Spleen (tissue), 11 donors: Measurements from ENCODE around the gene C19orf53. TPM values are rescaled to one million over a fixed set of nuclear protein-coding genes. Genes with fewer than 3 reads are reported as not detected.

ENCODE experiments used
- DNase-seq: peaks from one replicate; pipeline ENCODE4 v3.0.0-alpha.2; 2020
- H3K27ac ChIP-seq, 8 donors: fragments of 200-600 bp; sonication (generic) in 7 of 8; 1 replicate in 4 of 8; 2 replicates in 4 of 8; pipeline versions ENCODE4 v1.5.0 to v1.8.0; 2016 to 2021; ENCODE audit warnings: inconsistent platforms in 4 of 8, mild to moderate bottlenecking in 4 of 8, moderate library complexity in 1 of 8
- H3K27me3 ChIP-seq, 7 donors: fragments of 200-600 bp; sonication (generic) in 6 of 7; replicated peaks in 1 of 7; 1 replicate in 4 of 7; 2 replicates in 3 of 7; pipeline versions ENCODE4 v1.5.0 to v1.8.0; 2016 to 2021; ENCODE audit warnings: inconsistent platforms in 3 of 7, mild to moderate bottlenecking in 1 of 7
- H3K36me3 ChIP-seq, 6 donors: fragments of 200-600 bp; sonication (generic) in 5 of 6; 1 replicate in 4 of 6; 2 replicates in 2 of 6; pipeline versions ENCODE4 v1.5.0 to v1.8.0; 2016 to 2021; ENCODE audit warnings: inconsistent platforms in 2 of 6
- H3K4me1 ChIP-seq, 6 donors: fragments of 200-600 bp; sonication (generic) in 5 of 6; 1 replicate in 3 of 6; 2 replicates in 3 of 6; pipeline versions ENCODE4 v1.5.0 to v1.8.0; 2016 to 2021; ENCODE audit warnings: inconsistent platforms in 3 of 6
- H3K4me3 ChIP-seq, 8 donors: fragments of 200-600 bp; sonication (generic) in 7 of 8; 1 replicate in 4 of 8; 2 replicates in 4 of 8; pipeline versions ENCODE4 v1.5.0 to v1.8.0; 2016 to 2021; ENCODE audit warnings: inconsistent platforms in 4 of 8, mild to moderate bottlenecking in 4 of 8, moderate library complexity in 2 of 8
- H3K9me3 ChIP-seq, 8 donors: fragments of 200-600 bp; sonication (generic) in 7 of 8; 1 replicate in 4 of 8; 2 replicates in 4 of 8; pipeline versions ENCODE4 v1.5.0 to v1.8.0; 2016 to 2021; ENCODE audit warnings: inconsistent platforms in 4 of 8
- POLR2A ChIP-seq, 3 donors: fragments of 450-650 bp; IDR thresholded peaks; one replicate each; pipeline ENCODE4 v1.5.1; 2017; ENCODE audit warnings: antibody characterized with exemption in 3 of 3, mild to moderate bottlenecking in 1 of 3
- POLR2AphosphoS5 ChIP-seq, 3 donors: sonication (generic); formaldehyde crosslinking; IDR thresholded peaks; one replicate each; pipeline ENCODE4 v1.5.1; 2017; ENCODE audit warnings: antibody characterized with exemption in 3 of 3
- WGBS, 5 donors: extraction: QIAGEN DNeasy Blood & Tissue Kit in 3 of 5; methylation state at CpG; one replicate each; pipeline versions ENCODE4 v1.1.5 to v1.1.7; 2013 to 2018; 5-methylcytosine and 5-hydroxymethylcytosine counted together
- intact Hi-C: fragments of 100-400 bp; cut with DNase I; formaldehyde crosslinking; loops from one replicate; pipeline ENCODE4 v1.15.0; 2023; ENCODE audit warnings: low total_unique reads
- polyA plus RNA-seq, 3 donors: library from polyadenylated mRNA; stranded (reverse); fragments of 200-250 nt; gene quantifications; one replicate each; pipeline ENCODE4 v1.2.1, GENCODE V29; 2013
- total RNA-seq, 7 donors: library from RNA; depleted of rRNA in 3 of 7; stranded (reverse); fragments of >200 nt in 3 of 7; fragmentation: NEBNext Ultra II Directional in 4 of 7; extraction: Animal tissue kit (Norgen Biotek cat#: 25700) in 4 of 7; gene quantifications; one replicate each; pipeline versions ENCODE4 v1.1.0 to v1.2.1, GENCODE V29; 2016 to 2021
- TF ChIP-seq, protein P1 (sequence below), 11 experiments: fragments of 200-600 bp in 7 of 11; fragments of 450-650 bp in 4 of 11; sonication (generic) in 4 of 11; IDR thresholded peaks in 8 of 11; conservative IDR thresholded peaks in 3 of 11; 1 replicate in 7 of 11; 2 replicates in 4 of 11; pipeline versions ENCODE4 v1.4.0 to v1.8.0; 2016 to 2021; ENCODE audit warnings: antibody characterized with exemption in 11 of 11, inconsistent platforms in 4 of 11, mild to moderate bottlenecking in 1 of 11
- donor health status: healthy with polysubstance abuse.
- donor health status: DM: no; HTN: no; CAD: no; lungs with moderate emphysema.
- donor health status: DM: no; HTN: no; CAD: no.
- donor health status: Bipolar disorder and iron deficiency.
- donor health status: healthy.
- donor health status: DM: no; HTN: no; CAD: no.
- donor health status: DM: yes; HTN: yes; CAD: no.

The C19orf53 gene
- total and polyA plus RNA-seq, 10 donors = 39.6 to 190 (median 107) TPM

DNA sequence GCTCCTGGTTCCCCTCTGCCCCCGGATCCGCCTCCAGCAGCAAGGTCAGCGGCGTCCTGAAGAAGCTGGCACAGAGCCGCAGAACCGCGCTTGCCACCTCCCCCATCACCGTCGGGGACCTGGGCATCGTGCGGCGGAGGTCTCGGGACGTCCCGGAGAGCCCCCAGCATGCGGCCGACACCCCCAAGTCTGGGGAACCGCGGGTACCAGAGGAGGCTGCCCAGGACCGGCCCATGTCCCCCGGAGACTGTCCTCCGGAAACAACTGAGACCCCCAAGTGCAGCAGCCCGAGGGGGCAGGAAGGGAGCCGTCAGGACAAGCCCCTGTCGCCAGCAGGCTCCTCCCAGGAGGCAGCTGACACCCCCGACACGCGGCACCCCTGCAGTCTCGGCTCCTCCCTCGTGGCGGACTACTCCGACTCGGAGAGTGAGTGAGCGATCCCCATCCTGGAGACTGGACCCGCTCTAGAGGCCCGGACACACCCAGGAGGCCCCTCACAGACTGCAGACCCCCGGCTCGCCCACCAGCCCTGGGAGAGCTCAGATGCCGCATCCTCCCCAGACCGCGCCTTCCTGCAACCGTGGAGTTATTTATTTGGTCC, 11.5 kb upstream of the C19orf53 start:
- no peaks in the 10 kb centered on the region for H3K27me3 ChIP-seq
- H3K27ac ChIP-seq = no peak overlapping the region
- WGBS, 5 donors = 90 to 94% (median 91%) methylated on average over 28 to 42 of the region's 42 CpGs
- intact Hi-C loops = no loop called here
- TF ChIP-seq POLR2A (IDR thresholded peaks at IDR 0.05) (no peak), POLR2AphosphoS5 (IDR thresholded peaks at IDR 0.05) (peak in 1 of 3 donors; percentile 47)
- TF ChIP-seq, protein P1, sequence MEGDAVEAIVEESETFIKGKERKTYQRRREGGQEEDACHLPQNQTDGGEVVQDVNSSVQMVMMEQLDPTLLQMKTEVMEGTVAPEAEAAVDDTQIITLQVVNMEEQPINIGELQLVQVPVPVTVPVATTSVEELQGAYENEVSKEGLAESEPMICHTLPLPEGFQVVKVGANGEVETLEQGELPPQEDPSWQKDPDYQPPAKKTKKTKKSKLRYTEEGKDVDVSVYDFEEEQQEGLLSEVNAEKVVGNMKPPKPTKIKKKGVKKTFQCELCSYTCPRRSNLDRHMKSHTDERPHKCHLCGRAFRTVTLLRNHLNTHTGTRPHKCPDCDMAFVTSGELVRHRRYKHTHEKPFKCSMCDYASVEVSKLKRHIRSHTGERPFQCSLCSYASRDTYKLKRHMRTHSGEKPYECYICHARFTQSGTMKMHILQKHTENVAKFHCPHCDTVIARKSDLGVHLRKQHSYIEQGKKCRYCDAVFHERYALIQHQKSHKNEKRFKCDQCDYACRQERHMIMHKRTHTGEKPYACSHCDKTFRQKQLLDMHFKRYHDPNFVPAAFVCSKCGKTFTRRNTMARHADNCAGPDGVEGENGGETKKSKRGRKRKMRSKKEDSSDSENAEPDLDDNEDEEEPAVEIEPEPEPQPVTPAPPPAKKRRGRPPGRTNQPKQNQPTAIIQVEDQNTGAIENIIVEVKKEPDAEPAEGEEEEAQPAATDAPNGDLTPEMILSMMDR (IDR thresholded peaks at IDR 0.05 in 8 of 11, conservative IDR thresholded peaks at IDR 0.05 in 3 of 11) = no peak
- no peak overlapping the region for H3K4me3 ChIP-seq
- H3K9me3 ChIP-seq = no peaks in the 10 kb centered on the region
- H3K36me3 ChIP-seq = peaks cover 3 to 68% (median 53%) of the 10 kb centered on the region in 6 donors
- peaks cover 5 to 33% (median 23%) of the 10 kb centered on the region in 6 donors for H3K4me1 ChIP-seq
- DNase-seq = no peak

DNA sequence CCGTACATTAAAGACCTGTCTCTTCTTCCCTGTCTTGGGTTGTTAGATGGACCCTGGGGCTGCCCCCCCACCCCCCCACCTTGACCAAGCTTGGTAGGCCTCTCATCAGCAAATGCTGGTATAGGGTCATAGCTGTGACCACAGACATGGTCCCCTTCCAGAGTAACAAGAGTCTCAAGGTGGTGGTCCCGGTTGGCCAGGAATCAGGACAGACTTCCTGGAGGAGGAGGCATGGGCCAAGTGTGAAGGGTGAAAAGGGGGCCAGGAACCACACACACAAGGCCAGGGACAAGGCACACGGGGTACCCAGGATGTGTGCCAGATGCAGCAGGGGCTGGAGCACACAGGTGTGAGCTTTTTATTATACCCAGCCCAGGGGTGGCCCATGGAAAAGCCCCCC, 11.0 kb upstream of the C19orf53 start:
- DNase-seq = no peak
- H3K27ac ChIP-seq = no peak overlapping the region

DNA sequence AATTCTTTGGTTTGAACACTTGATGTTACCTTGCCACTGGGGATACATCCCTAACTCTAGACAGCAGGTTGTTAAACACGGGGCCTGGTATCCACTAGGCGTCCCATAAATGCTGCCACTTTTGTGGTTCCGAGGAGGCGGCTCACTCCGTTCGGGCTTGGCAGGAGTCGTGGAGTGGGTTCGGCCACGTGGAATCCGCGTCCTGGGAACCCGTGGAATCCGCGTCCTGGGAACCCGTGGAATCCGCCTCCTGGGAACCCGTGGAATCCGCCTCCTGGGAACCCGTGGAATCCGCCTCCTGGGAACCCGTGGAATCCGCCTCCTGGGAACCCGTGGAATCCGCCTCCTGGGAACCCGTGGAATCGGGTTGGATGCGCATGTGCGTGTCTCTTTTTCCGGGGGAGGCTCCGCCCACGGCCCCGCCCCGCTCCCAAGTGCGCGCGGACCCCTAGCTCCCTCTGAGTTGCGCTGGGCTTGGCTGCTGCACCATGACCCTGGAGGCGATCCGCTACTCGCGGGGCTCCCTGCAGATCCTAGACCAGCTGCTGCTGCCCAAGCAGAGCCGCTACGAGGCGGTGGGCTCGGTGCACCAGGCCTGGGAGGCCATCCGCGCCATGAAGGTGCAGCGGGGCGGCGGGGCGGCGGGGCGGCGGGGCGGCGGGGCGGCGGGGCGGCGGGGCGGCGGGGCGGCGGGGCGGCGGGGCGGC, 10.0 kb upstream of the C19orf53 start, which contains the start of gene MRI1:
Gene MRI1 (plus strand): TSS at position 422 of the 707 bp plus-strand sequence. CDS start 67 bp downstream, at position 489.
- TF ChIP-seq, protein P1 (IDR thresholded peaks at IDR 0.05 in 8 of 11, conservative IDR thresholded peaks at IDR 0.05 in 3 of 11) = no peak
- TF ChIP-seq POLR2AphosphoS5 (IDR thresholded peaks at IDR 0.05) = peak; percentile 80 to 89 (median 88)
- Histone ChIP-seq H3K36me3 (peaks cover 0 to 68% (median 50%) of the 10 kb centered on the region in 6 donors), H3K27ac (peak within 1 kb of the TSS in 7 of 8 donors; percentile 42 to 83 (median 77)), H3K4me1 (peaks cover 5 to 33% (median 23%) of the 10 kb centered on the region in 6 donors), H3K9me3 (no peaks in the 10 kb centered on the region), H3K4me3 (peak within 1 kb of the TSS; percentile 62 to 93 (median 81)), H3K27me3 (no peaks in the 10 kb centered on the region)
- intact Hi-C loops = no loop called here
- peak; percentile 91 for DNase-seq
- 1 to 22% (median 9%) methylated on average over 19 to 58 of the region's 67 CpGs for WGBS, 5 donors

More for the DNA sequence above, 11.0 kb upstream of the C19orf53 start:
- no peaks in the 10 kb centered on the region for H3K9me3 ChIP-seq
- H3K27me3 ChIP-seq = no peaks in the 10 kb centered on the region
- TF ChIP-seq POLR2A (IDR thresholded peaks at IDR 0.05) = no peak
- TF ChIP-seq, protein P1 (IDR thresholded peaks at IDR 0.05 in 8 of 11, conservative IDR thresholded peaks at IDR 0.05 in 3 of 11) = no peak
- no peak for TF ChIP-seq POLR2AphosphoS5 (IDR thresholded peaks at IDR 0.05)
- WGBS, 5 donors = 86 to 100% (median 93%) methylated on average over 2 to 3 of the region's 3 CpGs
- H3K4me3 ChIP-seq = no peak overlapping the region
- H3K4me1 ChIP-seq = peaks cover 5 to 33% (median 23%) of the 10 kb centered on the region in 6 donors
- H3K36me3 ChIP-seq = peaks cover 3 to 68% (median 50%) of the 10 kb centered on the region in 6 donors
- intact Hi-C loops = no loop called here
